BLaER1 treated with 17β-estradiol and CSF1 and Interleukin-3, amounts not matched to agents 10 nM and 100 nM (cell line): ENCODE data around the gene PRSS27.
"Not testable (repeated sequence)": the region's sequence is repeated elsewhere in the genome, so short reads cannot be mapped to it uniquely, and the experiment has no call there.

Experiments
- H3K27ac ChIP-seq, 11 experiments: shearing (Covaris generic); formaldehyde crosslinking; 2 replicates each; pipeline ENCODE4 v1.8.1; 2022
- H3K27me3 ChIP-seq, 11 experiments: shearing (Covaris generic); formaldehyde crosslinking; 2 replicates each; pipeline ENCODE4 v1.8.1; 2022
- H3K36me3 ChIP-seq, 11 experiments: shearing (Covaris generic); formaldehyde crosslinking; 2 replicates each; pipeline ENCODE4 v1.8.1; 2022
- H3K4me1 ChIP-seq, 10 experiments: shearing (Covaris generic); formaldehyde crosslinking; 2 replicates each; pipeline ENCODE4 v1.8.1; 2022
- H3K4me2 ChIP-seq, 11 experiments: shearing (Covaris generic); formaldehyde crosslinking; 2 replicates each; pipeline ENCODE4 v1.8.1; 2022
- H3K4me3 ChIP-seq, 10 experiments: shearing (Covaris generic); formaldehyde crosslinking; 2 replicates each; pipeline ENCODE4 v1.8.1; 2022
- H3K9ac ChIP-seq, 11 experiments: shearing (Covaris generic); formaldehyde crosslinking; 2 replicates each; pipeline ENCODE4 v1.8.1; 2022
- H3K9me3 ChIP-seq, 11 experiments: shearing (Covaris generic); formaldehyde crosslinking; replicated peaks in 1 of 11; 2 replicates each; pipeline ENCODE4 v1.8.1; 2022
- H4K20me1 ChIP-seq, 11 experiments: shearing (Covaris generic); formaldehyde crosslinking; 2 replicates each; pipeline ENCODE4 v1.8.1; 2022
- Cebpa-rat ChIP-seq, 11 experiments: shearing (Covaris generic); IDR thresholded peaks; 2 replicates each; pipeline ENCODE4 v1.8.1; 2022

The PRSS27 gene

GRCh38 chr16:2699791-2700600 lies 20.0 kb downstream of the PRSS27 start:
- Histone ChIP-seq H3K27me3 (peaks cover 0 to 18% (median 0%) of the 10 kb centered on the region in 11 experiments; a peak in 2 of 22 replicates), H3K36me3 (peaks cover 58 to 85% (median 81%) of the 10 kb centered on the region in 11 experiments), H3K4me1 (peaks cover 19 to 64% (median 59%) of the 10 kb centered on the region in 10 experiments), H3K9ac (peak overlapping the region in 2 of 11 experiments; percentile 25 to 52; a peak in 2 of 22 replicates), H3K4me3 (no peak overlapping the region), H3K27ac (no peak overlapping the region), H4K20me1 (peaks cover 85 to 90% (median 87%) of the 10 kb centered on the region in 11 experiments), H3K9me3 (no peaks in the 10 kb centered on the region), H3K4me2 (peak overlapping the region; percentile 41 to 100 (median 93); a peak in 20 of 22 replicates)
- no peak for TF ChIP-seq Cebpa-rat (IDR thresholded peaks at IDR 0.05)

- no peaks in the 10 kb centered on the region for H3K9me3 ChIP-seq
- H3K4me2 ChIP-seq = peak overlapping the region in 7 of 11 experiments; percentile 9 to 100 (median 95); a peak in 10 of 22 replicates
- peaks cover 19 to 57% (median 53%) of the 10 kb centered on the region in 10 experiments for H3K4me1 ChIP-seq
- peaks cover 53 to 77% (median 72%) of the 10 kb centered on the region in 11 experiments for H3K36me3 ChIP-seq
- H3K27me3 ChIP-seq = peaks cover 0 to 18% (median 0%) of the 10 kb centered on the region in 11 experiments; a peak in 2 of 22 replicates
- H3K9ac ChIP-seq = no peak overlapping the region; a peak in 2 of 22 replicates
- H3K4me3 ChIP-seq = no peak overlapping the region
- peaks cover 77 to 82% (median 78%) of the 10 kb centered on the region in 11 experiments for H4K20me1 ChIP-seq
- no peak for TF ChIP-seq Cebpa-rat (IDR thresholded peaks at IDR 0.05)
- H3K27ac ChIP-seq = no peak overlapping the region
Observed at GRCh38 chr16:2698965-2699750, 20.9 kb downstream of the PRSS27 start.

GRCh38 chr16:2698103-2698870 lies 21.7 kb downstream of the PRSS27 start:
- peaks cover 72 to 81% (median 74%) of the 10 kb centered on the region in 11 experiments for H4K20me1 ChIP-seq
- H3K36me3 ChIP-seq = peaks cover 53 to 68% (median 66%) of the 10 kb centered on the region in 11 experiments
- H3K27ac ChIP-seq = no peak overlapping the region
- no peaks in the 10 kb centered on the region for H3K9me3 ChIP-seq
- peak overlapping the region in 1 of 11 experiments; percentile 2; a peak in 1 of 22 replicates for H3K9ac ChIP-seq
- no peak overlapping the region for H3K4me3 ChIP-seq
- peak overlapping the region in 1 of 11 experiments; percentile 93; a peak in 1 of 22 replicates for H3K4me2 ChIP-seq
- peaks cover 23 to 53% (median 50%) of the 10 kb centered on the region in 10 experiments for H3K4me1 ChIP-seq
- peaks cover 0 to 18% (median 0%) of the 10 kb centered on the region in 11 experiments; a peak in 2 of 22 replicates for H3K27me3 ChIP-seq
- TF ChIP-seq Cebpa-rat (IDR thresholded peaks at IDR 0.05) = no peak

GRCh38 chr16:2697401-2697948 lies 22.5 kb downstream of the PRSS27 start:
- no peak for TF ChIP-seq Cebpa-rat (IDR thresholded peaks at IDR 0.05)
- Histone ChIP-seq H3K36me3 (peaks cover 52 to 60% (median 59%) of the 10 kb centered on the region in 11 experiments), H3K4me1 (peaks cover 31 to 53% (median 50%) of the 10 kb centered on the region in 10 experiments), H3K27me3 (peaks cover 0 to 11% (median 0%) of the 10 kb centered on the region in 11 experiments; a peak in 2 of 22 replicates), H3K4me2 (no peak overlapping the region), H3K27ac (no peak overlapping the region), H3K9me3 (no peaks in the 10 kb centered on the region), H4K20me1 (peaks cover 72 to 81% (median 74%) of the 10 kb centered on the region in 11 experiments), H3K9ac (peak overlapping the region in 1 of 11 experiments; percentile 2; a peak in 1 of 22 replicates), H3K4me3 (no peak overlapping the region)

- not testable (repeated sequence) for H3K27ac ChIP-seq, H3K9ac ChIP-seq, H3K9me3 ChIP-seq, H3K4me3 ChIP-seq, H3K4me2 ChIP-seq
- Histone ChIP-seq H3K4me1 (peaks cover 38 to 53% (median 50%) of the 10 kb centered on the region in 10 experiments), H3K27me3 (peaks cover 0 to 10% (median 0%) of the 10 kb centered on the region in 11 experiments; a peak in 1 of 22 replicates), H3K36me3 (peaks cover 49 to 57% (median 52%) of the 10 kb centered on the region in 11 experiments), H4K20me1 (peaks cover 72 to 81% (median 74%) of the 10 kb centered on the region in 11 experiments)
Observed at GRCh38 chr16:2696601-2697250, 23.3 kb downstream of the PRSS27 start.

GRCh38 chr16:2692948-2693651 lies 26.9 kb downstream of the PRSS27 start:
- H4K20me1 ChIP-seq = peaks cover 61 to 72% (median 64%) of the 10 kb centered on the region in 11 experiments
- H3K27ac ChIP-seq = peak overlapping the region in 9 of 11 experiments; percentile 36 to 79 (median 66); a peak in 17 of 22 replicates
- peaks cover 22 to 42% (median 35%) of the 10 kb centered on the region in 11 experiments for H3K36me3 ChIP-seq
- peak overlapping the region; percentile 9 to 51 (median 32); a peak in 14 of 20 replicates for H3K4me3 ChIP-seq
- H3K4me1 ChIP-seq = peaks cover 43 to 47% (median 46%) of the 10 kb centered on the region in 10 experiments
- no peak for TF ChIP-seq Cebpa-rat (IDR thresholded peaks at IDR 0.05)
- H3K9ac ChIP-seq = peak overlapping the region in 10 of 11 experiments; percentile 6 to 70 (median 60); a peak in 18 of 22 replicates
- peak overlapping the region; percentile 82 to 98 (median 93) for H3K4me2 ChIP-seq
- no peaks in the 10 kb centered on the region for H3K9me3 ChIP-seq
- no peaks in the 10 kb centered on the region for H3K27me3 ChIP-seq
